COLO829 (cell line): Measurements from ENCODE around the gene SMTN.
A peak's percentile ranks its signal among the peaks of the same experiment; 100 is the strongest.
"Not testable (repeated sequence)": the region's sequence is repeated elsewhere in the genome, so short reads cannot be mapped to it uniquely, and the experiment has no call there.

Source experiments
- DNase-seq: peaks from one replicate; pipeline ENCODE4 v3.0.0; 2012; ENCODE audit warnings: low spot score

Gene SMTN

GRCh38 chr22:31073125-31073524 is 8.0 kb upstream of the SMTN start:
- DNase-seq: not testable (repeated sequence)

GRCh38 chr22:31073545-31074145 is 7.5 kb upstream of the SMTN start:
- DNase-seq: not testable (repeated sequence)

- DNase-seq: no peak
Measured at GRCh38 chr22:31075961-31076360, 5.2 kb upstream of the SMTN start.

- no peak for DNase-seq
Measured at GRCh38 chr22:31077681-31078080, 3.4 kb upstream of the SMTN start.

- DNase-seq: not testable (repeated sequence)
Measured at GRCh38 chr22:31078389-31078788, 2.7 kb upstream of the SMTN start.

- no peak for DNase-seq
Measured at GRCh38 chr22:31079095-31079642, 1.9 kb upstream of the SMTN start.

GRCh38 chr22:31080164-31080847 is 812 bp upstream of the SMTN start:
- DNase-seq: no peak

- DNase-seq: no peak
Measured at GRCh38 chr22:31081963-31082605, 966 bp downstream of the SMTN start.

GRCh38 chr22:31082606-31083376 is 1.7 kb downstream of the SMTN start:
- DNase-seq: peak; percentile 67

- no peak for DNase-seq
Measured at GRCh38 chr22:31083377-31083768, 2.3 kb downstream of the SMTN start.

- no peak for DNase-seq
Measured at GRCh38 chr22:31083923-31084810, 3.0 kb downstream of the SMTN start.

- peak; percentile 87 for DNase-seq
Measured at GRCh38 chr22:31084811-31085492, 3.8 kb downstream of the SMTN start.

GRCh38 chr22:31085493-31085824 is 4.3 kb downstream of the SMTN start:
- peak; percentile 96 for DNase-seq

- no peak for DNase-seq
Measured at GRCh38 chr22:31085928-31086327, 4.8 kb downstream of the SMTN start.

- DNase-seq: no peak
Measured at GRCh38 chr22:31086703-31087330, 5.7 kb downstream of the SMTN start.

GRCh38 chr22:31087744-31088215 is 6.7 kb downstream of the SMTN start:
- no peak for DNase-seq

- DNase-seq: no peak
Measured at GRCh38 chr22:31088233-31088986, 7.3 kb downstream of the SMTN start.

- no peak for DNase-seq
Measured at GRCh38 chr22:31089160-31090100, 8.3 kb downstream of the SMTN start.
